Activated naive CD8-positive, alpha-beta T cell treated with anti-CD3 and anti-CD28 coated beads for 36 hours (primary cell): ENCODE data around the gene CASZ1. TPM values are rescaled to one million over a fixed set of nuclear protein-coding genes. Genes with fewer than 3 reads are reported as not detected.

ENCODE experiments used
- DNase-seq: peaks from one replicate; pipeline ENCODE4 v3.0.0; 2021
- H3K27ac Mint-ChIP-seq: one replicate; pipeline ENCODE4 v1.8.0; 2022; ENCODE audit warnings: mild to moderate bottlenecking, moderate library complexity, mixed read lengths
- H3K27me3 Mint-ChIP-seq: one replicate; pipeline ENCODE4 v1.8.0; 2022; ENCODE audit warnings: mild to moderate bottlenecking, mixed read lengths
- H3K36me3 Mint-ChIP-seq: one replicate; pipeline ENCODE4 v1.8.0; 2021; ENCODE audit warnings: mild to moderate bottlenecking, mixed read lengths
- H3K4me1 Mint-ChIP-seq: one replicate; pipeline ENCODE4 v1.8.0; 2021; ENCODE audit warnings: mixed read lengths
- H3K4me3 Mint-ChIP-seq: one replicate; pipeline ENCODE4 v1.8.0; 2022; ENCODE audit warnings: mild to moderate bottlenecking, moderate library complexity, mixed read lengths
- H3K9me3 Mint-ChIP-seq: one replicate; pipeline ENCODE4 v1.8.0; 2022; ENCODE audit warnings: mixed read lengths
- total RNA-seq, 2 experiments: library from RNA; stranded (reverse); gene quantifications; one replicate each; pipeline ENCODE4 v1.2.3, GENCODE V29; 2021

Gene CASZ1
- total RNA-seq, 2 experiments from 2014 or later, result 2.2 to 2.3 TPM

GRCh38 chr1:10739589-10739988 lies 56.9 kb downstream of the CASZ1 start:
- Mint-ChIP-seq H3K27me3 (no peaks in the 10 kb centered on the region), H3K4me1 (no peaks in the 10 kb centered on the region), H3K9me3 (no peaks in the 10 kb centered on the region), H3K36me3 (no peaks in the 10 kb centered on the region), H3K4me3 (no peak overlapping the region), H3K27ac (no peak overlapping the region)
- DNase-seq, result no peak

GRCh38 chr1:10738061-10739058 lies 58.1 kb downstream of the CASZ1 start:
- Mint-ChIP-seq H3K4me3 (no peak overlapping the region), H3K9me3 (no peaks in the 10 kb centered on the region), H3K4me1 (peaks cover 7% of the 10 kb centered on the region), H3K27me3 (no peaks in the 10 kb centered on the region), H3K36me3 (no peaks in the 10 kb centered on the region), H3K27ac (no peak overlapping the region)
- DNase-seq, result no peak

GRCh38 chr1:10737651-10738050 lies 58.8 kb downstream of the CASZ1 start:
- H3K9me3 Mint-ChIP-seq, result no peaks in the 10 kb centered on the region
- peaks cover 7% of the 10 kb centered on the region for H3K4me1 Mint-ChIP-seq
- no peak overlapping the region for H3K27ac Mint-ChIP-seq
- no peak overlapping the region for H3K4me3 Mint-ChIP-seq
- H3K27me3 Mint-ChIP-seq, result no peaks in the 10 kb centered on the region
- no peaks in the 10 kb centered on the region for H3K36me3 Mint-ChIP-seq
- no peak for DNase-seq

GRCh38 chr1:10736634-10737586 lies 59.5 kb downstream of the CASZ1 start:
- DNase-seq, result no peak
- Mint-ChIP-seq H3K36me3 (no peaks in the 10 kb centered on the region), H3K4me3 (no peak overlapping the region), H3K9me3 (no peaks in the 10 kb centered on the region), H3K4me1 (peaks cover 7% of the 10 kb centered on the region), H3K27ac (no peak overlapping the region), H3K27me3 (no peaks in the 10 kb centered on the region)

- Mint-ChIP-seq H3K4me1 (peaks cover 8% of the 10 kb centered on the region), H3K36me3 (no peaks in the 10 kb centered on the region), H3K9me3 (no peaks in the 10 kb centered on the region), H3K4me3 (no peak overlapping the region), H3K27ac (no peak overlapping the region), H3K27me3 (no peaks in the 10 kb centered on the region)
- no peak for DNase-seq
Measured at GRCh38 chr1:10735563-10736305, 60.7 kb downstream of the CASZ1 start.

GRCh38 chr1:10734962-10735544 lies 61.4 kb downstream of the CASZ1 start:
- Mint-ChIP-seq H3K4me3 (no peak overlapping the region), H3K4me1 (peaks cover 10% of the 10 kb centered on the region), H3K27ac (no peak overlapping the region), H3K27me3 (no peaks in the 10 kb centered on the region), H3K9me3 (no peaks in the 10 kb centered on the region), H3K36me3 (no peaks in the 10 kb centered on the region)
- no peak for DNase-seq

GRCh38 chr1:10734375-10734774 lies 62.1 kb downstream of the CASZ1 start:
- Mint-ChIP-seq H3K27me3 (no peaks in the 10 kb centered on the region), H3K27ac (no peak overlapping the region), H3K4me1 (peaks cover 10% of the 10 kb centered on the region), H3K9me3 (no peaks in the 10 kb centered on the region), H3K36me3 (no peaks in the 10 kb centered on the region), H3K4me3 (no peak overlapping the region)
- no peak for DNase-seq

- H3K4me1 Mint-ChIP-seq, result peaks cover 10% of the 10 kb centered on the region
- DNase-seq, result peak; percentile 63
- H3K36me3 Mint-ChIP-seq, result no peaks in the 10 kb centered on the region
- no peak overlapping the region for H3K4me3 Mint-ChIP-seq
- H3K27ac Mint-ChIP-seq, result no peak overlapping the region
- no peaks in the 10 kb centered on the region for H3K27me3 Mint-ChIP-seq
- no peaks in the 10 kb centered on the region for H3K9me3 Mint-ChIP-seq
Measured at GRCh38 chr1:10733474-10734366, 62.7 kb downstream of the CASZ1 start.

- no peaks in the 10 kb centered on the region for H3K27me3 Mint-ChIP-seq
- no peaks in the 10 kb centered on the region for H3K36me3 Mint-ChIP-seq
- peaks cover 10% of the 10 kb centered on the region for H3K4me1 Mint-ChIP-seq
- no peak for DNase-seq
- no peaks in the 10 kb centered on the region for H3K9me3 Mint-ChIP-seq
- H3K27ac Mint-ChIP-seq, result no peak overlapping the region
- no peak overlapping the region for H3K4me3 Mint-ChIP-seq
Measured at GRCh38 chr1:10730985-10731384, 65.5 kb downstream of the CASZ1 start.

- no peaks in the 10 kb centered on the region for H3K27me3 Mint-ChIP-seq
- no peak overlapping the region for H3K4me3 Mint-ChIP-seq
- peaks cover 7% of the 10 kb centered on the region for H3K4me1 Mint-ChIP-seq
- DNase-seq, result no peak
- H3K9me3 Mint-ChIP-seq, result no peaks in the 10 kb centered on the region
- H3K27ac Mint-ChIP-seq, result no peak overlapping the region
- no peaks in the 10 kb centered on the region for H3K36me3 Mint-ChIP-seq
Measured at GRCh38 chr1:10728595-10729410, 67.6 kb downstream of the CASZ1 start.

GRCh38 chr1:10727751-10728232 lies 68.7 kb downstream of the CASZ1 start:
- Mint-ChIP-seq H3K4me3 (no peak overlapping the region), H3K4me1 (peaks cover 2% of the 10 kb centered on the region), H3K27ac (no peak overlapping the region), H3K9me3 (no peaks in the 10 kb centered on the region), H3K27me3 (no peaks in the 10 kb centered on the region), H3K36me3 (no peaks in the 10 kb centered on the region)
- DNase-seq, result no peak

- H3K4me3 Mint-ChIP-seq, result no peak overlapping the region
- DNase-seq, result no peak
- no peaks in the 10 kb centered on the region for H3K36me3 Mint-ChIP-seq
- no peaks in the 10 kb centered on the region for H3K9me3 Mint-ChIP-seq
- peaks cover 2% of the 10 kb centered on the region for H3K4me1 Mint-ChIP-seq
- H3K27me3 Mint-ChIP-seq, result no peaks in the 10 kb centered on the region
- no peak overlapping the region for H3K27ac Mint-ChIP-seq
Measured at GRCh38 chr1:10726355-10726754, 70.1 kb downstream of the CASZ1 start.
